ENCODE measurements around the gene CENPX. TPM values are rescaled to one million over a fixed set of nuclear protein-coding genes. Genes with fewer than 3 reads are reported as not detected.

Gene CENPX
- total RNA-seq, 1 donor from 2014 or later = 40.2 TPM

DNA sequence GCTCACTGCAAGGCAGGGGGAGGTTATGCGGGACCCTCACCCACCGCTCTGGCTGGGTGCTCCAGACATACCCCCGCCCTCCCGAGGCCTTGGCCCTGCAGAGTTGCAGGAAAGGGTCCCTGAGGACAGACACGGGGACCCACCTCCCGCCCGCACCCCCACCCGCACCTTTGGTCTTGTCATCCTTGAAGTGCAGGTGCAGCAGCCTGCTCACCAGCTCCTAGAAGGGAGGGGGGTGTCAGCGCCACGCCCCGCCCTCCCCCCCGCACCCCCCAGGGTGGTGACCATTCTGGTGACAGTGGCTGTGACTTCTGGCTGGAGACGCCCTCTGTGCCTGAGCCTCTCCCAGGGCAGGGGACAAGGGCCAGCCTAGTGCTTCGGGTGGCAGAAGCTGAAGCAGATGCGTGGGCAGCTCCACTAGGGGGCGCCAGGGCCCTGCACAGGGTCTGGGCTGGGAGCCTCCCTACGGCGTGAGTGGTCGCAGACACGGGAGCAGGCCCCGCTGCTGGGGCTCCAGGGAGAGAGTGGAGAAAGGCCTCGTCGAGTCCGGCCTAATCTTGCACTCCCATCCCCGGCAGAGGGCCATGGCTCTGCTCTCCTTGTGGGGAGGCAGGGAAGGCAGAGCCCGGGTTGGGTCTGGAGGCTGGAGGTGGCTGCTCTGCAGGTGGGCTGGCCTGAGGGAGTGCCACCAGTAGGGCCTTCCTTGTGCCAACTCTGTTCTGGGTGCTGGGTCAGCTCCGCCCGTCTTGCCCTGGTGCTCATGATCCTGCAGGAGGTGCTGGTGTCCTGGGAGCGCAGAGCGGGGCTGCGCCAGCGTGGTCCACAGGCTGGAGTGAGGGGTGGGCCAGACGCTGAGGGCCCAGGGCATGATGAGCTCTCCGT, 2.7 kb downstream of the CENPX start:
- Histone ChIP-seq H3K4me3 (no peak overlapping the region), H3K4me1 (peaks cover 20% of the 10 kb centered on the region), H3K9me3 (no peaks in the 10 kb centered on the region), H3K27me3 (no peaks in the 10 kb centered on the region), H3K27ac (no peak overlapping the region), H3K36me3 (no peaks in the 10 kb centered on the region)
- ATAC-seq = no peak
- DNase-seq = peak; percentile 84
- peak; percentile 72 for TF ChIP-seq CTCF (IDR thresholded peaks at IDR 0.05)
- intact Hi-C loops (cut with DNase I) = loop anchor here (2.0 kb wide), 1 partner anchor 61 kb away; no protein-coding TSS in a partner anchor

DNA sequence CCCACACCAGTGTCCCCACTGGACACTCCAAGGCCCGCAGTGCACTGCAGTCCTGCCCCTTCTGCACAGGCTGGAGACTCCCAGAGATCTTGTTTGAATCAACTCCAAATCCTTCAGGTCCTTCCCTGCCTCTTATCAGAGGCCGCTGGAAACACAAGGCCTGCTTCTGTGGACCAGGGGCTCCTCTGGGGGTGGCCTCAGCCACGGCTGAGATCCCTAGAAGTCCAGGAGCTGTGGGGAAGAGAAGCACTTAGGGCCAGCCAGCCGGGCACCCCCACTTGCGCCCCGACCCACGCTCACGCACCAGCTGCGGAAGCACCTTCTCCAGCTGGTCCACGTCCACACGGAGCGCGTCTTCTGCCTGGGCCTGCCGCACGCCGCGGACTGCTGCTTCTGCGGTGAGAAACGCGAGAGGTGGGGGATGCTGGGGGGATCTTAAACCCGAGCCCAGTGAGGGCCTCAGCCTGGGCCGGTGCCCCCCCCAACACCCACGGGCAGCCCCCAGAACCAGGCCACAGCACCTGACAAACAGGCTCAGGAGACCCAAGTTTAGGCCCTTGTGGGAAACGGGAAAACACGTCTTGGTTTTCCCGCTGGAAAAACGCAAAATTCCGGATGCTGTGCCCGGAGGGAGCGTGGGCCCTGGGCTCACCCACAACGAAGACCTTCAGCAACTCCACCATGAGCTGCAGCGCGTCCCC, 3.5 kb downstream of the CENPX start:
- Histone ChIP-seq H3K36me3 (no peaks in the 10 kb centered on the region), H3K9me3 (no peaks in the 10 kb centered on the region), H3K27me3 (no peaks in the 10 kb centered on the region), H3K4me1 (peaks cover 16% of the 10 kb centered on the region), H3K27ac (no peak overlapping the region), H3K4me3 (no peak overlapping the region)
- no peak for TF ChIP-seq CTCF (IDR thresholded peaks at IDR 0.05)
- DNase-seq (no peak), ATAC-seq (no peak)
- intact Hi-C loops (cut with DNase I) = no loop called here

DNA sequence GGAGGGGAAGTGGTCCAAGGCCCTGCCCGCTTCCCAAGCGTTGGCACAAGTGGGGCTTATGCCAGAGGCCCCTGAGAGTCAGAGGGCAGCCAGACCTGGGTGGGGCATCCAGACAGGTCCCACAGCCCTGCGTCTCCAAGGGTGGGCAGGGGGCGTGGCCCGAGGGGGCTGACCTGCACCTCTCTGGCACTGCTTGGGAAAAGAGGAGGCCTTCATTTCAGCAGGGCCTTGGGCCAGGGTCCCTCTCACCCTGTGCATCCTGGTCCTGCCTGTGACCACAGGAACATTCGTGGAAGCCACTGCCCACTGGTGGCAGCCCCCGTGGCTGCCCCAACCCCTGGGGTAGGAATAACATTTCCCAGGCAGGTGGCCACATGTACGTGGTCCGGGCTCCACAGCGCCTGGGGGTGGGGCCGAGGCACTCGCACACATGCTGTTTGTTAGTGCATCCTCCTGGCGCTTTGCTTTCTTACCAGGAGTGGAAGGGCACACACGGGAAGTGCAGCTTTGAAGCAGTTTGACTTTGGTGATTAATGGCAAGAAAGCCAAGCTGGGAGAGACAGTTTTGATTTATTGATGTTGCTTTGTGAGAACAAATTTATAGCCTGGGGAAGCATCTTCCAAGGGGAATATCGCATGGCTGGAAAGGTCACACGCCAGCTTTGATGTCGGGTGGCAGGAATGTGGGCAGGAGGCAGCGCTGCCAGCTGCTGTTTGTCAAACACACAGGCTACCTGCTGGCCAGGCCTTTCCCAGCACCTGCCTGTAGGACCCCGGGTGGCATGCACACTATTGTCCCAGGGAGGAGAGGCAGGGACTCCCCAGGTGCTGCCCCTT, 4.3 kb downstream of the CENPX start:
- Histone ChIP-seq H3K27ac (no peak overlapping the region), H3K36me3 (no peaks in the 10 kb centered on the region), H3K4me1 (peaks cover 10% of the 10 kb centered on the region), H3K9me3 (no peaks in the 10 kb centered on the region), H3K27me3 (no peaks in the 10 kb centered on the region), H3K4me3 (no peak overlapping the region)
- intact Hi-C loops (cut with DNase I) = no loop called here
- TF ChIP-seq CTCF (IDR thresholded peaks at IDR 0.05) = no peak
- DNase-seq = no peak
- ATAC-seq = no peak

DNA sequence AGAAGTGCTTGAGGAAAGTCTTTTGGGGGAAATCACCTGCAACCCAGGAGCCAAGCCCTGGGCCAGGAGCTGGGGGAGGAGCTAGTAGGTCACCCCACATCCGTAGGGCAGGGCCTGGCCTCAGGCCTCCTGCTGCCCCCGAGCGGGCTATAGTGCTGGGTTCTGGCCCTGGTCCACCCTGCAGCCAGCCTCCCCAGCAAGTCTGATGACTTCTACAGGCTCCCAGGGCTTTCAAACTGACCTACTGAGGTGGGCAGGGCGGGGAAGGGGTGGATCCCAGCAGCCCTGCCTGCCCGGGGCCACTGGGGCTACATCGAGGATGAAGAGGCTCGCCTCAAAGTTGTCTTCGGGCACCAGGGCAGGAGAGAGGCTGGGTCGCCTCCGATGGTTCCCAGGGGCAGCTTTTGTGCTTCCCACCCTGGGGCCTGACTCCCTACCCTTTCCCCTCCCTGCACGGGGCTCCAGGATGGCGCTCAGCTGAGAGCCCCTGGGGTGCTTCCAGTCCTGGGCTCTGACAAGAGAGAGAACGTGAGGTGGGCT, 5.0 kb downstream of the CENPX start:
- H3K27ac ChIP-seq = no peak overlapping the region
- DNase-seq = no peak
- intact Hi-C loops (cut with DNase I) = no loop called here
- H3K9me3 ChIP-seq = no peaks in the 10 kb centered on the region
- peaks cover 10% of the 10 kb centered on the region for H3K4me1 ChIP-seq
- no peak for TF ChIP-seq CTCF (IDR thresholded peaks at IDR 0.05)
- no peaks in the 10 kb centered on the region for H3K36me3 ChIP-seq
- H3K4me3 ChIP-seq = no peak overlapping the region
- peak; percentile 16 for ATAC-seq
- H3K27me3 ChIP-seq = no peaks in the 10 kb centered on the region

DNA sequence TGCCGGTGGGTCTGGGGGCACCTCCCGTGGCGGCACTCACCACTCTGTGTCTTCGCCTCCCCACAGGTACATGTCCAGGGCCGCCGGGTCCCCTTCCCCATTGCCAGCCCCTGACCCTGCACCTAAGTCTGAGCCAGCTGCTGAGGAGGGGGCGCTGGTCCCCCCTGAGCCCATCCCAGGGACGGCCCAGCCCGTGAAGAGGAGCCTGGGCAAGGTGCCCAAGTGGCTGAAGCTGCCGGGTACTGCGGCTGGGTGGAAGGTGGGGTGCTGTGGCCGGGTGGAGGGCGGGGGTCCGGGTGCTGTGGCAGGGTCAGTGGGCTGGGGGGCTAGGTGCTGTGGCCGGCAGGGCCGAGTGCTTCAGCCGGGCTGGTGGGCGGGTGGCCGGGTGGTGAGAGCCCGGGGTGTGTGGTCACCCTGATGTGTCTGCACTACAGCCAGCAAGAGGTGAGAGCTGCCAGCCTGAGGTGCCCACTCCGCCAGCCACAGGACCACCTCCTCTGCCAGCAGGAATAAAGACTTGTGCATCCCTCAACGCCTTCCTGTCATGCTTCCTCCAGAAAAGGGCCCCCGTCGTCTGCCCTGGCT, 5.7 kb downstream of the CENPX start:
- ATAC-seq = no peak
- H3K4me1 ChIP-seq = peaks cover 11% of the 10 kb centered on the region

More for the DNA sequence above, 5.7 kb downstream of the CENPX start:
- intact Hi-C loops (cut with DNase I) = no loop called here
- Histone ChIP-seq H3K27me3 (no peaks in the 10 kb centered on the region), H3K36me3 (no peaks in the 10 kb centered on the region), H3K27ac (no peak overlapping the region), H3K9me3 (no peaks in the 10 kb centered on the region), H3K4me3 (no peak overlapping the region)
- no peak for TF ChIP-seq CTCF (IDR thresholded peaks at IDR 0.05)
- DNase-seq = no peak

Measured in upper lobe of right lung (tissue), 1 donor.